VCaP (cell line): ENCODE results near the gene PWWP2B.

Experiments
- H3K27ac ChIP-seq: fragments of 450-650 bp; 2 replicates; pipeline ENCODE4 v1.5.1; 2017
- CTCF ChIP-seq: fragments of 450-650 bp; conservative IDR thresholded peaks from 2 replicates; pipeline ENCODE4 v1.5.1; 2017; ENCODE audit warnings: mild to moderate bottlenecking, moderate library complexity

Gene PWWP2B

GRCh38 chr10:132407243-132407746 is 10.3 kb downstream of the PWWP2B start:
- TF ChIP-seq CTCF: no peak
- peak overlapping the region; percentile 99 for H3K27ac ChIP-seq

GRCh38 chr10:132407846-132408278 is 10.9 kb downstream of the PWWP2B start:
- TF ChIP-seq CTCF: no peak
- H3K27ac ChIP-seq: peak overlapping the region; percentile 99

GRCh38 chr10:132408367-132408781 is 11.4 kb downstream of the PWWP2B start:
- peak overlapping the region; percentile 99 for H3K27ac ChIP-seq
- no peak for TF ChIP-seq CTCF

- H3K27ac ChIP-seq: peak overlapping the region; percentile 99
- TF ChIP-seq CTCF: no peak
Measured at GRCh38 chr10:132408823-132409666, 12.0 kb downstream of the PWWP2B start.

GRCh38 chr10:132409667-132410028 is 12.6 kb downstream of the PWWP2B start:
- TF ChIP-seq CTCF: no peak
- peak overlapping the region; percentile 99 for H3K27ac ChIP-seq

- H3K27ac ChIP-seq: peak overlapping the region; percentile 99
- TF ChIP-seq CTCF: no peak
Measured at GRCh38 chr10:132410056-132410778, 13.2 kb downstream of the PWWP2B start.

GRCh38 chr10:132410779-132411532 is 14.0 kb downstream of the PWWP2B start:
- H3K27ac ChIP-seq: peak overlapping the region; percentile 99
- no peak for TF ChIP-seq CTCF
